Body of pancreas (tissue), 4 donors: ENCODE measurements around the gene ITGB2.

Experiments used
- POLR2A ChIP-seq, 3 donors: fragments of 450-650 bp; IDR thresholded peaks; one replicate each; pipeline ENCODE4 v1.6.1; 2016; ENCODE audit warnings: antibody characterized with exemption in 3 of 3, mild to moderate bottlenecking in 2 of 3
- TF ChIP-seq, protein P1 (sequence below), 7 experiments: fragments of 450-650 bp in 4 of 7; fragments of 200-600 bp in 3 of 7; sonication (generic) in 3 of 7; IDR thresholded peaks; one replicate each; pipeline ENCODE4 v1.5.1; 2016 to 2019; ENCODE audit warnings: antibody characterized with exemption in 7 of 7

DNA sequence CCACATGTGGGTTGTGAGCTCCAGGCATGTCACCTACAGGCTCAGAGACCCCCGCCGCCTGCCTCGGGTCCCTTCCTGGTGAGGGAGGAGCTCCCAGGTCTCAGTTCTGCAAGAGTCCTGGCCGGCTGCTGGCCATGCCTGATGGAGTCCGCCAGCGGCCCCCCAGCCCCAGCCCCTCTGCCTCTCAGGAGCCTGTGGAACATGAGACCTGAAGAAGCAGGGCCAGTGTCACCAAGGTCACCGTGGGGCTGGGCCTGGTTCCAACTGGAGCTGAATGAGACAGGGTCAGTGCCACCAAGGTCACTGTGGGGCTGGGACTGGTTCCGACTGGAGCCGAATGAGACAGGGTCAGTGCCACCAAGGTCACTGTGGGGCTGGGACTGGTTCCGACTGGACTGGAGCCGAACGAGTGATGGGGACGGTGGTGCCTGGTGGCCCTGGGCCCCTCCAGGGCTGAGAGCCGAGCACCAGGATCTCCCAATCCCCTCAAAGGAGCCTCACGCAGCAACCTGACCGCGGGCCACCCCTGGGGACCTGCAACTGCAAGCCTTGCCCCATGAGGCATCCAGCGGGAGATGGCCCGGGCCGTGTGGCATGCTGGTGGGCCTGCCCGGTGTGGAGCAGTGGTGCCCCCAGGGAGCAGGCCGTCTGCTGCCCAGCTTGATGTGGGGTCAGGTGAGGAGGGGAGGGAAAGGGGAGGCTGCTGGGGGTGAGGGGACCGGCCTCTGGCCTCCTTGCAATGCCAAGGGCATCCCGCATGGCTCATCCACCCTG is 32.7 kb downstream of the ITGB2 start:
- no peak for TF ChIP-seq POLR2A (IDR thresholded peaks at IDR 0.05)
- TF ChIP-seq, protein P1, sequence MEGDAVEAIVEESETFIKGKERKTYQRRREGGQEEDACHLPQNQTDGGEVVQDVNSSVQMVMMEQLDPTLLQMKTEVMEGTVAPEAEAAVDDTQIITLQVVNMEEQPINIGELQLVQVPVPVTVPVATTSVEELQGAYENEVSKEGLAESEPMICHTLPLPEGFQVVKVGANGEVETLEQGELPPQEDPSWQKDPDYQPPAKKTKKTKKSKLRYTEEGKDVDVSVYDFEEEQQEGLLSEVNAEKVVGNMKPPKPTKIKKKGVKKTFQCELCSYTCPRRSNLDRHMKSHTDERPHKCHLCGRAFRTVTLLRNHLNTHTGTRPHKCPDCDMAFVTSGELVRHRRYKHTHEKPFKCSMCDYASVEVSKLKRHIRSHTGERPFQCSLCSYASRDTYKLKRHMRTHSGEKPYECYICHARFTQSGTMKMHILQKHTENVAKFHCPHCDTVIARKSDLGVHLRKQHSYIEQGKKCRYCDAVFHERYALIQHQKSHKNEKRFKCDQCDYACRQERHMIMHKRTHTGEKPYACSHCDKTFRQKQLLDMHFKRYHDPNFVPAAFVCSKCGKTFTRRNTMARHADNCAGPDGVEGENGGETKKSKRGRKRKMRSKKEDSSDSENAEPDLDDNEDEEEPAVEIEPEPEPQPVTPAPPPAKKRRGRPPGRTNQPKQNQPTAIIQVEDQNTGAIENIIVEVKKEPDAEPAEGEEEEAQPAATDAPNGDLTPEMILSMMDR (IDR thresholded peaks at IDR 0.05): no peak
